ENCODE measurements around the gene OR5K2.

DNA sequence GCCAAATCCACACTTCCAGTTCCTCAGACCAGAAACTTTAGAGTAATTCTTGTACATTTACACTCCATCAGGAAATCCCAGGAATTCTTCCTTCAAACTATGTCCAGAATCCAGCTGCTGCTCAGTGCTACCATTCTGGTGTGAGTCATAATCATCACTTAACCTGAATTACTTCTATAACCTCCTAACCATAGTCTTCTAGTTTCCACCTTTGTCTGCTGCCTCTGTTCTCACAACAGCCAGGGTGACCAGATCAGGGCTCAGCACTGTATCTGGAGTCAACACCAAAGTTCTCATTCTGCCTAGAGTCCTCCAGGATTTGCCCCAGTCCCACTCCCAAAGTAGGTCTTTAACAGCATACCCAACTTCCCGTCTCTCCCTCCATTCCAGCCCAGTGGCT lies 21.9 kb downstream of the OR5K2 start:
- TF ChIP-seq, protein P1, sequence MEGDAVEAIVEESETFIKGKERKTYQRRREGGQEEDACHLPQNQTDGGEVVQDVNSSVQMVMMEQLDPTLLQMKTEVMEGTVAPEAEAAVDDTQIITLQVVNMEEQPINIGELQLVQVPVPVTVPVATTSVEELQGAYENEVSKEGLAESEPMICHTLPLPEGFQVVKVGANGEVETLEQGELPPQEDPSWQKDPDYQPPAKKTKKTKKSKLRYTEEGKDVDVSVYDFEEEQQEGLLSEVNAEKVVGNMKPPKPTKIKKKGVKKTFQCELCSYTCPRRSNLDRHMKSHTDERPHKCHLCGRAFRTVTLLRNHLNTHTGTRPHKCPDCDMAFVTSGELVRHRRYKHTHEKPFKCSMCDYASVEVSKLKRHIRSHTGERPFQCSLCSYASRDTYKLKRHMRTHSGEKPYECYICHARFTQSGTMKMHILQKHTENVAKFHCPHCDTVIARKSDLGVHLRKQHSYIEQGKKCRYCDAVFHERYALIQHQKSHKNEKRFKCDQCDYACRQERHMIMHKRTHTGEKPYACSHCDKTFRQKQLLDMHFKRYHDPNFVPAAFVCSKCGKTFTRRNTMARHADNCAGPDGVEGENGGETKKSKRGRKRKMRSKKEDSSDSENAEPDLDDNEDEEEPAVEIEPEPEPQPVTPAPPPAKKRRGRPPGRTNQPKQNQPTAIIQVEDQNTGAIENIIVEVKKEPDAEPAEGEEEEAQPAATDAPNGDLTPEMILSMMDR (IDR thresholded peaks at IDR 0.05): no peak
- TF ChIP-seq POLR2A (IDR thresholded peaks at IDR 0.05): no peak

All from right lobe of liver (tissue), 4 donors.